HEK293 (cell line): ENCODE measurements around the gene PRMT5.

Experiments used
- CTCF ChIA-PET: fragments of 350-600 bp; formaldehyde crosslinking; extraction: SDS; loops from one replicate; lab custom pipeline; 2021; ENCODE audit warnings: antibody characterized with exemption; lab: Yijun Ruan, JAX
- POLR2A ChIA-PET: fragments of 300-600 bp; formaldehyde crosslinking; extraction: SDS; loops from one replicate; lab custom pipeline; 2020; ENCODE audit warnings: antibody characterized with exemption, inconsistent platforms; lab: Yijun Ruan, JAX
- H3K27ac ChIP-seq: fragments of 200-500 bp; sonication (Bioruptor generic); 2 replicates; pipeline ENCODE4 v1.5.1; 2014; ENCODE audit warnings: low read depth, low read length, control low read depth, inconsistent platforms; ENCODE audit errors: extremely low read depth
- H3K36me3 ChIP-seq, 2 experiments: fragments of 200-500 bp in 1 of 2; sonication (Bioruptor generic) in 1 of 2; 1 replicate in 1 of 2; 2 replicates in 1 of 2; pipeline ENCODE4 v1.5.1; 2014 to 2017; ENCODE audit warnings: inconsistent platforms in 2 of 2, low read length in 2 of 2; ENCODE audit not compliant: control insufficient read depth in 2 of 2, insufficient read depth in 1 of 2
- H3K4me1 ChIP-seq: fragments of 200-500 bp; sonication (Bioruptor generic); 2 replicates; pipeline ENCODE4 v1.5.1; 2014; ENCODE audit warnings: mild to moderate bottlenecking, low read length, inconsistent platforms; ENCODE audit not compliant: control insufficient read depth, insufficient read depth
- H3K4me3 ChIP-seq: 2 replicates; pipeline ENCODE4 v1.5.1; 2011; ENCODE audit warnings: low read depth, mild to moderate bottlenecking, control low read depth, low read length, moderate library complexity
- H3K9me3 ChIP-seq: fragments of 200-500 bp; sonication (Bioruptor generic); 2 replicates; pipeline ENCODE4 v1.5.1; 2014; ENCODE audit warnings: low read depth, low read length, inconsistent platforms; ENCODE audit not compliant: control insufficient read depth, insufficient read depth
- FEZF1 ChIP-seq: fragments of 450-650 bp; formaldehyde crosslinking; IDR thresholded peaks from 2 replicates; pipeline ENCODE4 v1.5.1; 2016; ENCODE audit warnings: missing biosample characterization, missing genetic modification characterization
- KLF8 ChIP-seq: fragments of 450-650 bp; formaldehyde crosslinking; IDR thresholded peaks from 2 replicates; pipeline ENCODE4 v1.5.1; 2016; ENCODE audit warnings: missing biosample characterization, missing genetic modification characterization
- PRDM1 ChIP-seq: fragments of 450-650 bp; formaldehyde crosslinking; IDR thresholded peaks from 2 replicates; pipeline ENCODE4; 2016; ENCODE audit warnings: missing biosample characterization, missing genetic modification characterization
- SP2 ChIP-seq: fragments of 450-650 bp; formaldehyde crosslinking; IDR thresholded peaks from 2 replicates; pipeline ENCODE4 v1.5.1; 2016; ENCODE audit warnings: missing biosample characterization, missing genetic modification characterization
- ZEB2 ChIP-seq: fragments of 450-650 bp; formaldehyde crosslinking; IDR thresholded peaks from 2 replicates; pipeline ENCODE4 v1.5.1; 2016; ENCODE audit warnings: missing biosample characterization, missing genetic modification characterization
- ZNF112 ChIP-seq: fragments of 450-650 bp; formaldehyde crosslinking; IDR thresholded peaks from 2 replicates; pipeline ENCODE4 v1.5.0; 2017; ENCODE audit warnings: missing biosample characterization, missing genetic modification characterization
- ZNF155 ChIP-seq: fragments of 450-650 bp; formaldehyde crosslinking; IDR thresholded peaks from 2 replicates; pipeline ENCODE4 v1.5.1; 2016; ENCODE audit warnings: missing biosample characterization, missing genetic modification characterization
- ZNF239 ChIP-seq: fragments of 450-650 bp; formaldehyde crosslinking; IDR thresholded peaks from 2 replicates; pipeline ENCODE4 v1.5.1; 2016; ENCODE audit warnings: missing biosample characterization, missing genetic modification characterization
- ZNF274 ChIP-seq, 2 experiments: fragments of 200-500 bp in 1 of 2; fragments of 450-650 bp in 1 of 2; sonication (Bioruptor generic) in 1 of 2; formaldehyde crosslinking in 1 of 2; IDR thresholded peaks; 2 replicates each; pipeline versions ENCODE4 v1.5.1 to v1.6.1; 2014 to 2016; ENCODE audit warnings: borderline replicate concordance in 1 of 2, inconsistent platforms in 1 of 2, low read length in 1 of 2, missing biosample characterization in 1 of 2, missing genetic modification characterization in 1 of 2
- ZNF423 ChIP-seq: fragments of 450-650 bp; formaldehyde crosslinking; IDR thresholded peaks from 2 replicates; pipeline ENCODE4 v1.5.1; 2016; ENCODE audit warnings: missing biosample characterization, missing genetic modification characterization
- ZNF600 ChIP-seq: fragments of 450-650 bp; formaldehyde crosslinking; IDR thresholded peaks from 2 replicates; pipeline ENCODE4 v1.5.1; 2016; ENCODE audit warnings: missing biosample characterization, missing genetic modification characterization
- ZNF623 ChIP-seq: fragments of 450-650 bp; formaldehyde crosslinking; IDR thresholded peaks from 2 replicates; pipeline ENCODE4 v1.5.1; 2016; ENCODE audit warnings: missing biosample characterization, missing genetic modification characterization
- ZXDB ChIP-seq: fragments of 450-650 bp; formaldehyde crosslinking; IDR thresholded peaks from 2 replicates; pipeline ENCODE4 v1.5.1; 2016; ENCODE audit warnings: missing biosample characterization, missing genetic modification characterization
- TF ChIP-seq, protein P1 (sequence below): fragments of 450-650 bp; formaldehyde crosslinking; IDR thresholded peaks from 2 replicates; pipeline ENCODE4 v1.5.1; 2016; ENCODE audit warnings: missing biosample characterization, missing genetic modification characterization
- TF ChIP-seq, protein P2 (sequence below): fragments of 450-650 bp; formaldehyde crosslinking; IDR thresholded peaks from 2 replicates; pipeline ENCODE4 v1.5.1; 2016; ENCODE audit warnings: missing biosample characterization, missing genetic modification characterization, low read depth
- TF ChIP-seq, protein P3 (sequence below): fragments of 450-650 bp; formaldehyde crosslinking; IDR thresholded peaks from 2 replicates; pipeline ENCODE4 v1.5.1; 2016; ENCODE audit warnings: missing biosample characterization, missing genetic modification characterization, borderline replicate concordance
- TF ChIP-seq, protein P4 (sequence below): fragments of 450-650 bp; formaldehyde crosslinking; IDR thresholded peaks from 2 replicates; pipeline ENCODE4 v1.5.1; 2016; ENCODE audit warnings: missing biosample characterization, missing genetic modification characterization
- TF ChIP-seq, protein P5 (sequence below): fragments of 450-650 bp; formaldehyde crosslinking; IDR thresholded peaks from 2 replicates; pipeline ENCODE4 v1.5.1; 2016; ENCODE audit warnings: missing biosample characterization, missing genetic modification characterization

PRMT5 gene

DNA sequence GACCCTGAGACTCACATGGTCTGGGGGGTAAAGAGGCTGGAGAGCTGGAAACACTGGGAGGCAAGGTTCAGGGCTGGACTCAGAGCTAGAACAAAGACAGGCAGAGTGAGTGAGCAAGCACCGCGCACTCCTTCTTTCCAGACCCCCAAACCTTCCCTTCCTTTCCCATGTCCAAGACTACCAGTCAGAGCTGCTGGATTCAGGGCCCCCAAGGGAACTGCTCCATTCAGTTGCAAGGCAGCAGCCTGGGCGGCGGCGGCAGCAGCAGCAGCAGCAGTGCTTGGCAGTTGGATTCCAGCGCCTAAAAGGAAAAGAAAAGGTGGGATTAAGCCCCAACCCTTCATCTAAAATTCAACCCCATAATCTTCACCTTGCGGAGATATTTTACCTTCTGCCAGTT, 27.4 kb downstream of the PRMT5 start (continued):
- TF ChIP-seq, protein P1, sequence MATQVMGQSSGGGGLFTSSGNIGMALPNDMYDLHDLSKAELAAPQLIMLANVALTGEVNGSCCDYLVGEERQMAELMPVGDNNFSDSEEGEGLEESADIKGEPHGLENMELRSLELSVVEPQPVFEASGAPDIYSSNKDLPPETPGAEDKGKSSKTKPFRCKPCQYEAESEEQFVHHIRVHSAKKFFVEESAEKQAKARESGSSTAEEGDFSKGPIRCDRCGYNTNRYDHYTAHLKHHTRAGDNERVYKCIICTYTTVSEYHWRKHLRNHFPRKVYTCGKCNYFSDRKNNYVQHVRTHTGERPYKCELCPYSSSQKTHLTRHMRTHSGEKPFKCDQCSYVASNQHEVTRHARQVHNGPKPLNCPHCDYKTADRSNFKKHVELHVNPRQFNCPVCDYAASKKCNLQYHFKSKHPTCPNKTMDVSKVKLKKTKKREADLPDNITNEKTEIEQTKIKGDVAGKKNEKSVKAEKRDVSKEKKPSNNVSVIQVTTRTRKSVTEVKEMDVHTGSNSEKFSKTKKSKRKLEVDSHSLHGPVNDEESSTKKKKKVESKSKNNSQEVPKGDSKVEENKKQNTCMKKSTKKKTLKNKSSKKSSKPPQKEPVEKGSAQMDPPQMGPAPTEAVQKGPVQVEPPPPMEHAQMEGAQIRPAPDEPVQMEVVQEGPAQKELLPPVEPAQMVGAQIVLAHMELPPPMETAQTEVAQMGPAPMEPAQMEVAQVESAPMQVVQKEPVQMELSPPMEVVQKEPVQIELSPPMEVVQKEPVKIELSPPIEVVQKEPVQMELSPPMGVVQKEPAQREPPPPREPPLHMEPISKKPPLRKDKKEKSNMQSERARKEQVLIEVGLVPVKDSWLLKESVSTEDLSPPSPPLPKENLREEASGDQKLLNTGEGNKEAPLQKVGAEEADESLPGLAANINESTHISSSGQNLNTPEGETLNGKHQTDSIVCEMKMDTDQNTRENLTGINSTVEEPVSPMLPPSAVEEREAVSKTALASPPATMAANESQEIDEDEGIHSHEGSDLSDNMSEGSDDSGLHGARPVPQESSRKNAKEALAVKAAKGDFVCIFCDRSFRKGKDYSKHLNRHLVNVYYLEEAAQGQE (tag by site-specific recombination), result no peak
- TF ChIP-seq SP2 (tag by site-specific recombination) (no peak), ZXDB (no peak), ZNF423 (tag by site-specific recombination) (no peak), ZEB2 (tag by site-specific recombination) (no peak)
- TF ChIP-seq, protein P2, sequence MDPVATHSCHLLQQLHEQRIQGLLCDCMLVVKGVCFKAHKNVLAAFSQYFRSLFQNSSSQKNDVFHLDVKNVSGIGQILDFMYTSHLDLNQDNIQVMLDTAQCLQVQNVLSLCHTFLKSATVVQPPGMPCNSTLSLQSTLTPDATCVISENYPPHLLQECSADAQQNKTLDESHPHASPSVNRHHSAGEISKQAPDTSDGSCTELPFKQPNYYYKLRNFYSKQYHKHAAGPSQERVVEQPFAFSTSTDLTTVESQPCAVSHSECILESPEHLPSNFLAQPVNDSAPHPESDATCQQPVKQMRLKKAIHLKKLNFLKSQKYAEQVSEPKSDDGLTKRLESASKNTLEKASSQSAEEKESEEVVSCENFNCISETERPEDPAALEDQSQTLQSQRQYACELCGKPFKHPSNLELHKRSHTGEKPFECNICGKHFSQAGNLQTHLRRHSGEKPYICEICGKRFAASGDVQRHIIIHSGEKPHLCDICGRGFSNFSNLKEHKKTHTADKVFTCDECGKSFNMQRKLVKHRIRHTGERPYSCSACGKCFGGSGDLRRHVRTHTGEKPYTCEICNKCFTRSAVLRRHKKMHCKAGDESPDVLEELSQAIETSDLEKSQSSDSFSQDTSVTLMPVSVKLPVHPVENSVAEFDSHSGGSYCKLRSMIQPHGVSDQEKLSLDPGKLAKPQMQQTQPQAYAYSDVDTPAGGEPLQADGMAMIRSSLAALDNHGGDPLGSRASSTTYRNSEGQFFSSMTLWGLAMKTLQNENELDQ (tag by site-specific recombination), result no peak

DNA sequence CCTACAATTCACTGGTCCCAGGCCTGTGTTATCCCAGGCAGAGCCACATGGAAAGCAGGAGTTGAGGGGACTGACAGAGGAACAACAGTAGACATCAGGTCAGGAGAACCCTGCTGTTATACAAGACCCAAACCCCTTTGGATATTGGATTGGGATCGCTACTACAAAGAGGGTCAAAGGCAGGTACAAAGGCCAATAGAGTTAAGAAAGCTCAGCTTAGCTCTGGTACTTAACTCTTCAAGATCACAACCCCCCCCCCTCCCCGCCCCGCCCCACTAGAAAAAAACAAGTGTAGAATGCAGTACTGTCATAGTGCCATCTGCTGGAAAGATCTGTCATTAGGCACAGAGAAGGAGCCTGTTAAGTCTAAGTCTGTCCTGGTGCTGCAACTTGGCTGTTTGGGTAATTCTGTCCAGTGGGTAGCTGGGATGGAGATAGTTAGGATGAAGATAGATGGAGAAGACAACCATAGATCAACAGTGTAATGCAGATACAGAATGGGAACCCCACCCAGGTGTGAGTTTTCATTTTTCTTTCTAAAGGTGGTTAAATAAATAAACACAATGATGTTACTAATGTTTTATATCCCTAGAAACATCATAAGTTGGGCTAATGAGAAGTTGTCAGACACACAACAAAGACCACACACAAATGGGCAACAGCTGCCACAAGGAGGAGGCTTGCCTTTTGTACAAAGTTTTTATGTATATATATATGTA, 28.9 kb downstream of the PRMT5 start:
- no peaks in the 10 kb centered on the region for H3K9me3 ChIP-seq
- H3K4me3 ChIP-seq, result no peak overlapping the region
- H3K36me3 ChIP-seq, result peaks cover 29 to 65% of the 10 kb centered on the region in 2 experiments
- H3K27ac ChIP-seq, result no peak overlapping the region
- ChIA-PET POLR2A (interaction anchor here (0.5 to 2.1 kb wide), 5 partner anchors 19 to 338 kb away, joined by 3 to 5 read pairs (median 3); partner anchors contain the start of gene RBM23), CTCF (interaction anchor here (0.6 to 4.1 kb wide), 28 partner anchors 11 to 912 kb away, joined by 3 to 41 read pairs (median 4); partner anchors contain the start of genes LRP10, MRPL52, RBM23 and REM2)
- H3K4me1 ChIP-seq, result no peaks in the 10 kb centered on the region
- TF ChIP-seq ZNF274 (IDR thresholded peaks at IDR 0.05; ENCODE audit: low read length) (no peak), ZNF274 (tag by site-specific recombination; IDR thresholded peaks at IDR 0.05; ENCODE audit: borderline replicate concordance) (no peak), FEZF1 (no peak), PRDM1 (no peak), ZNF623 (tag by site-specific recombination) (no peak), ZNF239 (tag by site-specific recombination) (no peak), KLF8 (tag by site-specific recombination) (no peak), ZNF600 (tag by site-specific recombination) (0 out of 2 replicates have a peak, but pooled peaks have one; percentile 47), ZNF112 (tag by site-specific recombination) (no peak), ZNF155 (tag by site-specific recombination) (no peak)
- TF ChIP-seq, protein P3, sequence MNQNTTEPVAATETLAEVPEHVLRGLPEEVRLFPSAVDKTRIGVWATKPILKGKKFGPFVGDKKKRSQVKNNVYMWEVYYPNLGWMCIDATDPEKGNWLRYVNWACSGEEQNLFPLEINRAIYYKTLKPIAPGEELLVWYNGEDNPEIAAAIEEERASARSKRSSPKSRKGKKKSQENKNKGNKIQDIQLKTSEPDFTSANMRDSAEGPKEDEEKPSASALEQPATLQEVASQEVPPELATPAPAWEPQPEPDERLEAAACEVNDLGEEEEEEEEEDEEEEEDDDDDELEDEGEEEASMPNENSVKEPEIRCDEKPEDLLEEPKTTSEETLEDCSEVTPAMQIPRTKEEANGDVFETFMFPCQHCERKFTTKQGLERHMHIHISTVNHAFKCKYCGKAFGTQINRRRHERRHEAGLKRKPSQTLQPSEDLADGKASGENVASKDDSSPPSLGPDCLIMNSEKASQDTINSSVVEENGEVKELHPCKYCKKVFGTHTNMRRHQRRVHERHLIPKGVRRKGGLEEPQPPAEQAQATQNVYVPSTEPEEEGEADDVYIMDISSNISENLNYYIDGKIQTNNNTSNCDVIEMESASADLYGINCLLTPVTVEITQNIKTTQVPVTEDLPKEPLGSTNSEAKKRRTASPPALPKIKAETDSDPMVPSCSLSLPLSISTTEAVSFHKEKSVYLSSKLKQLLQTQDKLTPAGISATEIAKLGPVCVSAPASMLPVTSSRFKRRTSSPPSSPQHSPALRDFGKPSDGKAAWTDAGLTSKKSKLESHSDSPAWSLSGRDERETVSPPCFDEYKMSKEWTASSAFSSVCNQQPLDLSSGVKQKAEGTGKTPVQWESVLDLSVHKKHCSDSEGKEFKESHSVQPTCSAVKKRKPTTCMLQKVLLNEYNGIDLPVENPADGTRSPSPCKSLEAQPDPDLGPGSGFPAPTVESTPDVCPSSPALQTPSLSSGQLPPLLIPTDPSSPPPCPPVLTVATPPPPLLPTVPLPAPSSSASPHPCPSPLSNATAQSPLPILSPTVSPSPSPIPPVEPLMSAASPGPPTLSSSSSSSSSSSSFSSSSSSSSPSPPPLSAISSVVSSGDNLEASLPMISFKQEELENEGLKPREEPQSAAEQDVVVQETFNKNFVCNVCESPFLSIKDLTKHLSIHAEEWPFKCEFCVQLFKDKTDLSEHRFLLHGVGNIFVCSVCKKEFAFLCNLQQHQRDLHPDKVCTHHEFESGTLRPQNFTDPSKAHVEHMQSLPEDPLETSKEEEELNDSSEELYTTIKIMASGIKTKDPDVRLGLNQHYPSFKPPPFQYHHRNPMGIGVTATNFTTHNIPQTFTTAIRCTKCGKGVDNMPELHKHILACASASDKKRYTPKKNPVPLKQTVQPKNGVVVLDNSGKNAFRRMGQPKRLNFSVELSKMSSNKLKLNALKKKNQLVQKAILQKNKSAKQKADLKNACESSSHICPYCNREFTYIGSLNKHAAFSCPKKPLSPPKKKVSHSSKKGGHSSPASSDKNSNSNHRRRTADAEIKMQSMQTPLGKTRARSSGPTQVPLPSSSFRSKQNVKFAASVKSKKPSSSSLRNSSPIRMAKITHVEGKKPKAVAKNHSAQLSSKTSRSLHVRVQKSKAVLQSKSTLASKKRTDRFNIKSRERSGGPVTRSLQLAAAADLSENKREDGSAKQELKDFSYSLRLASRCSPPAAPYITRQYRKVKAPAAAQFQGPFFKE (tag by site-specific recombination), result no peak
- TF ChIP-seq, protein P4, sequence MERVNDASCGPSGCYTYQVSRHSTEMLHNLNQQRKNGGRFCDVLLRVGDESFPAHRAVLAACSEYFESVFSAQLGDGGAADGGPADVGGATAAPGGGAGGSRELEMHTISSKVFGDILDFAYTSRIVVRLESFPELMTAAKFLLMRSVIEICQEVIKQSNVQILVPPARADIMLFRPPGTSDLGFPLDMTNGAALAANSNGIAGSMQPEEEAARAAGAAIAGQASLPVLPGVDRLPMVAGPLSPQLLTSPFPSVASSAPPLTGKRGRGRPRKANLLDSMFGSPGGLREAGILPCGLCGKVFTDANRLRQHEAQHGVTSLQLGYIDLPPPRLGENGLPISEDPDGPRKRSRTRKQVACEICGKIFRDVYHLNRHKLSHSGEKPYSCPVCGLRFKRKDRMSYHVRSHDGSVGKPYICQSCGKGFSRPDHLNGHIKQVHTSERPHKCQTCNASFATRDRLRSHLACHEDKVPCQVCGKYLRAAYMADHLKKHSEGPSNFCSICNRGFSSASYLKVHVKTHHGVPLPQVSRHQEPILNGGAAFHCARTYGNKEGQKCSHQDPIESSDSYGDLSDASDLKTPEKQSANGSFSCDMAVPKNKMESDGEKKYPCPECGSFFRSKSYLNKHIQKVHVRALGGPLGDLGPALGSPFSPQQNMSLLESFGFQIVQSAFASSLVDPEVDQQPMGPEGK (tag by site-specific recombination), result peak; percentile 65
- TF ChIP-seq, protein P5, sequence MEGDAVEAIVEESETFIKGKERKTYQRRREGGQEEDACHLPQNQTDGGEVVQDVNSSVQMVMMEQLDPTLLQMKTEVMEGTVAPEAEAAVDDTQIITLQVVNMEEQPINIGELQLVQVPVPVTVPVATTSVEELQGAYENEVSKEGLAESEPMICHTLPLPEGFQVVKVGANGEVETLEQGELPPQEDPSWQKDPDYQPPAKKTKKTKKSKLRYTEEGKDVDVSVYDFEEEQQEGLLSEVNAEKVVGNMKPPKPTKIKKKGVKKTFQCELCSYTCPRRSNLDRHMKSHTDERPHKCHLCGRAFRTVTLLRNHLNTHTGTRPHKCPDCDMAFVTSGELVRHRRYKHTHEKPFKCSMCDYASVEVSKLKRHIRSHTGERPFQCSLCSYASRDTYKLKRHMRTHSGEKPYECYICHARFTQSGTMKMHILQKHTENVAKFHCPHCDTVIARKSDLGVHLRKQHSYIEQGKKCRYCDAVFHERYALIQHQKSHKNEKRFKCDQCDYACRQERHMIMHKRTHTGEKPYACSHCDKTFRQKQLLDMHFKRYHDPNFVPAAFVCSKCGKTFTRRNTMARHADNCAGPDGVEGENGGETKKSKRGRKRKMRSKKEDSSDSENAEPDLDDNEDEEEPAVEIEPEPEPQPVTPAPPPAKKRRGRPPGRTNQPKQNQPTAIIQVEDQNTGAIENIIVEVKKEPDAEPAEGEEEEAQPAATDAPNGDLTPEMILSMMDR (tag by site-specific recombination), result peak; percentile 45; the same call in 1 of the 2 replicates
